Measurements from ENCODE around the gene SEZ6L. TPM values are rescaled to one million over a fixed set of nuclear protein-coding genes. Genes with fewer than 3 reads are reported as not detected.

Gene SEZ6L
- total RNA-seq, 1 experiment from 2014 or later, result 0.13 TPM

- H3K23ac ChIP-seq (ENCODE audit: insufficient read length, low read depth, low read length), result no peak overlapping the region
- H3K4me3 Mint-ChIP-seq, result no peak overlapping the region
- WGBS (ENCODE audit: extremely low coverage, insufficient read length, low lambda C conversion rate), result no CpG with 5 or more reads among the region's 3 CpGs
Observed at GRCh38 chr22:26182723-26183122, 13.5 kb downstream of the SEZ6L start.

More at GRCh38 chr22:26182723-26183122, 13.5 kb downstream of the SEZ6L start:
- Histone ChIP-seq H3K79me1 (ENCODE audit: insufficient read depth, low read depth, low read length, poor library complexity, severe bottlenecking) (no peaks in the 10 kb centered on the region), H2AK5ac (ENCODE audit: insufficient read length, low read length) (no peak overlapping the region), H3K4ac (ENCODE audit: low read depth, low read length) (no peak overlapping the region), H3K14ac (ENCODE audit: insufficient read depth, low read length) (no peak overlapping the region), H4K20me1 (ENCODE audit: control insufficient read depth, insufficient read depth, insufficient read length) (no peaks in the 10 kb centered on the region), H3K9ac (ENCODE audit: extremely low read depth, insufficient read length, low read length) (no peak overlapping the region), H3K27me3 (ENCODE audit: insufficient read depth, low read length) (no peaks in the 10 kb centered on the region), H2AFZ (ENCODE audit: low read length) (no peak overlapping the region), H3K18ac (ENCODE audit: insufficient read length, low read depth, low read length) (no peak overlapping the region), H2BK12ac (ENCODE audit: insufficient read length, low read depth, low read length) (no peak overlapping the region), H3K9me3 (ENCODE audit: control insufficient read depth, low read depth, low read length) (no peaks in the 10 kb centered on the region), H4K8ac (replicated peaks; ENCODE audit: insufficient read length, low read depth, low read length) (no peak overlapping the region), H2BK20ac (ENCODE audit: low read depth, low read length, poor library complexity, severe bottlenecking) (no peak overlapping the region), H3K27ac (ENCODE audit: insufficient read length, low read depth, low read length) (no peak overlapping the region), H2BK120ac (ENCODE audit: low read depth, low read length, poor library complexity, severe bottlenecking) (no peak overlapping the region), H3K23me2 (ENCODE audit: insufficient read length, low read depth, low read length, poor library complexity, severe bottlenecking) (no peaks in the 10 kb centered on the region), H3K56ac (ENCODE audit: insufficient read length, low read depth, low read length) (no peak overlapping the region), H2BK15ac (ENCODE audit: low read depth, low read length) (no peak overlapping the region), H3K79me2 (ENCODE audit: insufficient read depth, low read length) (no peaks in the 10 kb centered on the region), H4K5ac (ENCODE audit: insufficient read length, low read depth, low read length) (no peak overlapping the region), H3K4me2 (ENCODE audit: insufficient read depth, insufficient read length, low read length) (no peak overlapping the region), H4K91ac (ENCODE audit: insufficient read length, low read depth, low read length) (no peak overlapping the region), H3T11ph (ENCODE audit: low read length) (no peak overlapping the region), H3K4me1 (ENCODE audit: insufficient read depth, low read length) (no peaks in the 10 kb centered on the region), H2BK5ac (ENCODE audit: insufficient read length, low read length) (no peak overlapping the region)
- Mint-ChIP-seq H3K27ac (no peak overlapping the region), H3K36me3 (ENCODE audit: insufficient read depth in 1 of 3, low read depth in 3 of 3) (no peaks in the 10 kb centered on the region), H3K4me1 (no peaks in the 10 kb centered on the region), H3K27me3 (ENCODE audit: low read depth) (peaks cover 7% of the 10 kb centered on the region), H3K9me3 (no peaks in the 10 kb centered on the region)
- no peak for DNase-seq
- TF ChIP-seq CTCF (conservative IDR thresholded peaks at IDR 0.05), result no peak
